Common myeloid progenitor, CD34-positive (primary cell): Measurements from ENCODE around the gene SMIM38.

Experiments used
- CTCF ChIA-PET: fragments of 350-600 bp; sonication (Branson Sonifier 250); formaldehyde crosslinking; loops from one replicate; lab custom pipeline; 2021; ENCODE audit warnings: antibody characterized with exemption; lab: Charles Lee
- POLR2A ChIA-PET: fragments of 350-600 bp; sonication (Branson Sonifier 250); formaldehyde crosslinking; loops from one replicate; lab custom pipeline; 2021; ENCODE audit warnings: antibody characterized with exemption; lab: Charles Lee
- DNase-seq, 3 donors: peaks; one replicate each; pipeline versions ENCODE4 v3.0.0 to v3.0.0-alpha.2; 2013
- H3K27ac ChIP-seq, 2 experiments: 1 replicate in 1 of 2; 2 replicates in 1 of 2; pipeline ENCODE4 v1.7.0; 2013; ENCODE audit warnings: inconsistent platforms in 2 of 2, low read length in 2 of 2, mild to moderate bottlenecking in 2 of 2, low read depth in 1 of 2, moderate library complexity in 1 of 2; ENCODE audit not compliant: severe bottlenecking in 2 of 2, insufficient read depth in 1 of 2, poor library complexity in 1 of 2
- H3K27me3 ChIP-seq, 5 experiments: replicated peaks in 2 of 5; 1 replicate in 3 of 5; 2 replicates in 2 of 5; pipeline versions ENCODE4 v1.6.1 to v1.7.0; 2013; ENCODE audit warnings: low read length in 4 of 5, mild to moderate bottlenecking in 2 of 5, moderate library complexity in 2 of 5, inconsistent platforms in 1 of 5; ENCODE audit not compliant: insufficient read depth in 5 of 5, control insufficient read depth in 4 of 5
- H3K36me3 ChIP-seq, 4 experiments: 1 replicate in 2 of 4; 2 replicates in 2 of 4; pipeline versions ENCODE4 v1.6.1 to v1.7.0; 2013; ENCODE audit warnings: low read length in 3 of 4, control low read depth in 1 of 4, mild to moderate bottlenecking in 1 of 4; ENCODE audit not compliant: control insufficient read depth in 4 of 4, insufficient read depth in 4 of 4
- H3K4me1 ChIP-seq, 4 experiments: 1 replicate in 3 of 4; 2 replicates in 1 of 4; pipeline versions ENCODE4 v1.6.1 to v1.7.1; 2013; ENCODE audit warnings: low read length in 3 of 4, mild to moderate bottlenecking in 3 of 4, control low read depth in 1 of 4, inconsistent platforms in 1 of 4, moderate library complexity in 1 of 4; ENCODE audit not compliant: control insufficient read depth in 4 of 4, insufficient read depth in 4 of 4; ENCODE audit errors: control extremely low read depth in 1 of 4
- H3K4me3 ChIP-seq, 7 experiments: 1 replicate in 4 of 7; 2 replicates in 3 of 7; pipeline versions ENCODE4 v1.5.1 to v1.7.0; 2013; ENCODE audit warnings: mild to moderate bottlenecking in 7 of 7, low read length in 6 of 7, moderate library complexity in 6 of 7, inconsistent platforms in 2 of 7, low read depth in 2 of 7, control low read depth in 1 of 7; ENCODE audit not compliant: insufficient read depth in 4 of 7, control insufficient read depth in 1 of 7; ENCODE audit errors: extremely low read depth in 1 of 7
- H3K9me3 ChIP-seq, 5 experiments: 1 replicate in 4 of 5; 2 replicates in 1 of 5; pipeline versions ENCODE4 v1.6.1 to v1.7.1; 2013; ENCODE audit warnings: low read length in 4 of 5, mild to moderate bottlenecking in 2 of 5, inconsistent platforms in 1 of 5, low read depth in 1 of 5, moderate library complexity in 1 of 5; ENCODE audit not compliant: control insufficient read depth in 4 of 5, insufficient read depth in 2 of 5; ENCODE audit errors: control extremely low read depth in 1 of 5
- WGBS: methylation state at CpG from one replicate; pipeline ENCODE4 v1.1.5; 2013; ENCODE audit not compliant: insufficient coverage; 5-methylcytosine and 5-hydroxymethylcytosine counted together

The SMIM38 gene

DNA sequence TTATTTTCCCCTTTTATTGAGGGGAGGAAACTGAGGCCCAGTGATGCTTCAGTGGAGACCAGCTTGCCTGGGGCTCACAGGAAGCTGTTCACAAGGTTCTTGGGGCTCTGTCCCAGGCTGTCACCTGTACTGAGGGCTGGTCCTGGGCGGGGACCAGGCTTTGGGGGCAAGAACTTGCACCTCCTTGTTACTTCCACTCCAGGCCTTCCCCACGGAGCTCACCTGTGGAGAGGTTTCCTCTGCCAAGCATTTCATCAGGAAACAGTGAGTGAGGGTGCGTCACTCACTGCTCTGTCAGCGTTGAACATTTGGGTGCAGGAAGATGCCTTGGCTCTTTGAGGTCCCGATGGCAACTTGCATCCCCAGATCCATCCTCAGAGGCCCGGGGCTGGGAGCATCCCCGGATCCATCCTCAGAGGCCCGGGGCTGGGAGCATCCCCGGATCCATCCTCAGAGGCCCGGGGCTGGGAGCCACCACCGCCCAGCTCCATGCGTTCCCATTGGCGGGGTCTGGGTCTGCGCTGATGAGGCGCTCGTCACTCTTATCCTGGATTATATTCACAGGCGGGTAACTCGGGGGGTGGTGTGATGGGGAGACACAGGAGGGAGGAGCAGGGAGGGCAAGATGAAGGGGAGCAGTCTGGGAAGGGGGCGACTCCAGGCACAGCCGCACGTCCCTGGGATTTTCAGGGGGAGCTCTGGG lies 1.4 kb upstream of the SMIM38 start:
- WGBS: 92% methylated on average over 14 of the region's 21 CpGs
- DNase-seq: no peak
- no peaks in the 10 kb centered on the region for H3K4me1 ChIP-seq
- peaks cover 0 to 40% (median 4%) of the 10 kb centered on the region in 5 experiments for H3K27me3 ChIP-seq
- ChIA-PET POLR2A (no interaction called here), CTCF (no interaction called here)
- no peaks in the 10 kb centered on the region for H3K36me3 ChIP-seq
- no peak overlapping the region for H3K27ac ChIP-seq
- H3K4me3 ChIP-seq: no peak overlapping the region
- H3K9me3 ChIP-seq: peaks cover 0 to 5% (median 0%) of the 10 kb centered on the region in 5 experiments

DNA sequence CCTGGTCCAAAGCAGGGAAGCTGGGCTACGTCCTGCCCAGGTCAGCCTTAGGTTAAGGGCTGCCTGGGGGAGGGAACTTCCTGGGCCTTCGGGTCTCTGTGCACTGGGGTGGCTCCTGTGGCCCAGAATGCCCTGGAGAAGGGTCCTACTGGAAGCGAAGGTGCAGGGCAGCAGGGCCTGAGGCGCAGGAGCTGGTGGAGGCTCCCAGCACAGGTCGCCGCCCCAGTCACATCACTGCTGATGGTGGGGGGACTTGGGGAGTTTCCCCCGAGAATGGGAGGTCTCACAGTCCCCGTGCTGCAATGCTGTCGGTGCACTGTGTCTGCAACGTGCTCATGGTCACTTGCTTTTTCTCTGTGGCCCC lies 815 bp upstream of the SMIM38 start:
- H3K4me3 ChIP-seq: no peak overlapping the region
- 95% methylated on average over 4 of the region's 10 CpGs for WGBS
- ChIA-PET CTCF (no interaction called here), POLR2A (no interaction called here)
- peaks cover 0 to 40% (median 4%) of the 10 kb centered on the region in 5 experiments for H3K27me3 ChIP-seq
- no peaks in the 10 kb centered on the region for H3K36me3 ChIP-seq
- peaks cover 0 to 2% (median 0%) of the 10 kb centered on the region in 5 experiments for H3K9me3 ChIP-seq
- H3K4me1 ChIP-seq: no peaks in the 10 kb centered on the region
- DNase-seq: no peak
- H3K27ac ChIP-seq: no peak overlapping the region

- POLR2A ChIA-PET: no interaction called here
- no peaks in the 10 kb centered on the region for H3K4me1 ChIP-seq
These were observed 502 bp downstream of the SMIM38 start for GRCh38 chr11:69156235-69156639.

GRCh38 chr11:69156673-69157155 lies 979 bp downstream of the SMIM38 start:
- ChIA-PET CTCF (interaction anchor here (1.3 kb wide), 1 partner anchor 10 kb away, joined by 4 read pairs; no protein-coding TSS in a partner anchor), POLR2A (no interaction called here)
- Histone ChIP-seq H3K9me3 (no peaks in the 10 kb centered on the region), H3K4me1 (no peaks in the 10 kb centered on the region), H3K36me3 (no peaks in the 10 kb centered on the region), H3K27me3 (peaks cover 0 to 40% (median 4%) of the 10 kb centered on the region in 5 experiments), H3K27ac (no peak overlapping the region), H3K4me3 (no peak overlapping the region)
- DNase-seq: no peak
- WGBS: 95% methylated on average over 14 of the region's 15 CpGs

More at GRCh38 chr11:69156235-69156639, 502 bp downstream of the SMIM38 start:
- no peak for DNase-seq
- CTCF ChIA-PET: interaction anchor here (1.3 kb wide), 1 partner anchor 10 kb away, joined by 4 read pairs; no protein-coding TSS in a partner anchor
- Histone ChIP-seq H3K27me3 (peaks cover 0 to 40% (median 4%) of the 10 kb centered on the region in 5 experiments), H3K9me3 (no peaks in the 10 kb centered on the region), H3K4me3 (no peak overlapping the region), H3K36me3 (no peaks in the 10 kb centered on the region), H3K27ac (no peak overlapping the region)
- WGBS: 77% methylated on average over 6 of the region's 13 CpGs

- H3K36me3 ChIP-seq: no peaks in the 10 kb centered on the region
These were observed 1.6 kb downstream of the SMIM38 start for GRCh38 chr11:69157156-69157821.

DNA sequence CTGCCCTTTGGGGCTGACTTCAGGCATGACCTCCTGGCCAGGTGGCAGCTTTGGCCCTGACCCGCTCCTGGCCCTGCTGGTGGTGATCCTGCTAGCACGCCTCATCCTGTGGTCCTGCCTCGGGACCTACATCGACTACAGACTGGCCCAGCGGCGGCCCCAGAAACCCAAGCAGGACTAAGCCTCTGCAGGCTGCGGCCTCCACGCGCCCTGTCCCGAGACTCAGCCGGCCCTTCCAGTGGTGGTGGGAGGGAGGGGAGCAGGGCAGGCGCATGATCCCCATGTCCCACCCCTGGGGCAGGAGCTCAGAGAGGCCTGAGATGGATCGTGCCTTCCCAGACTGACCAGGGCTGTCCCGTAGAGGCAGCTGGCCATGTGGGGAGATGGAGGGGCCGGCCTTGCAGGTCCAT lies 2.1 kb downstream of the SMIM38 start:
- H3K27me3 ChIP-seq: peaks cover 0 to 40% (median 4%) of the 10 kb centered on the region in 5 experiments
- 100% methylated on average over 5 of the region's 15 CpGs for WGBS
- H3K36me3 ChIP-seq: no peaks in the 10 kb centered on the region
- no peak overlapping the region for H3K4me3 ChIP-seq
- H3K27ac ChIP-seq: no peak overlapping the region
- no peak for DNase-seq
- no peaks in the 10 kb centered on the region for H3K4me1 ChIP-seq
- peaks cover 0 to 5% (median 0%) of the 10 kb centered on the region in 5 experiments for H3K9me3 ChIP-seq
- CTCF ChIA-PET: no interaction called here
- POLR2A ChIA-PET: no interaction called here

More at GRCh38 chr11:69157156-69157821, 1.6 kb downstream of the SMIM38 start:
- Histone ChIP-seq H3K9me3 (no peaks in the 10 kb centered on the region), H3K4me3 (no peak overlapping the region), H3K27me3 (peaks cover 0 to 40% (median 4%) of the 10 kb centered on the region in 5 experiments), H3K27ac (no peak overlapping the region), H3K4me1 (no peaks in the 10 kb centered on the region)
- DNase-seq: peak in 1 of 3 donors; percentile 21
- CTCF ChIA-PET: no interaction called here
- 37% methylated on average over 20 of the region's 44 CpGs for WGBS
- POLR2A ChIA-PET: no interaction called here
